ENCODE measurements around the gene EPB41L3. TPM values are rescaled to one million over a fixed set of nuclear protein-coding genes. Genes with fewer than 3 reads are reported as not detected.

Gene EPB41L3
- total RNA-seq, 1 donor from 2014 or later, result 16.8 TPM

- no peak for DNase-seq (ENCODE audit: low spot score)
- H3K36me3 Mint-ChIP-seq (ENCODE audit: low read depth, unreplicated experiment), result no peaks in the 10 kb centered on the region
- no peaks in the 10 kb centered on the region for H3K27me3 Mint-ChIP-seq (ENCODE audit: unreplicated experiment)
- TF ChIP-seq CTCF (IDR thresholded peaks at IDR 0.05; ENCODE audit: unreplicated experiment), result no peak
- H3K27ac Mint-ChIP-seq (ENCODE audit: unreplicated experiment), result no peak overlapping the region
- no peaks in the 10 kb centered on the region for H3K9me3 Mint-ChIP-seq (ENCODE audit: unreplicated experiment)
- H3K4me1 Mint-ChIP-seq (ENCODE audit: unreplicated experiment), result peaks cover 2% of the 10 kb centered on the region
- no peak overlapping the region for H3K4me3 Mint-ChIP-seq (ENCODE audit: unreplicated experiment)
Observed at GRCh38 chr18:5508821-5509220, 35.0 kb downstream of the EPB41L3 start.

- Mint-ChIP-seq H3K4me1 (ENCODE audit: unreplicated experiment) (peaks cover 2% of the 10 kb centered on the region), H3K4me3 (ENCODE audit: unreplicated experiment) (no peak overlapping the region), H3K36me3 (ENCODE audit: low read depth, unreplicated experiment) (no peaks in the 10 kb centered on the region), H3K27me3 (ENCODE audit: unreplicated experiment) (no peaks in the 10 kb centered on the region), H3K9me3 (ENCODE audit: unreplicated experiment) (no peaks in the 10 kb centered on the region), H3K27ac (ENCODE audit: unreplicated experiment) (no peak overlapping the region)
- no peak for DNase-seq (ENCODE audit: low spot score)
- no peak for TF ChIP-seq CTCF (IDR thresholded peaks at IDR 0.05; ENCODE audit: unreplicated experiment)
Observed at GRCh38 chr18:5507756-5508155, 36.0 kb downstream of the EPB41L3 start.

- no peaks in the 10 kb centered on the region for H3K27me3 Mint-ChIP-seq (ENCODE audit: unreplicated experiment)
- H3K9me3 Mint-ChIP-seq (ENCODE audit: unreplicated experiment), result no peaks in the 10 kb centered on the region
- no peak overlapping the region for H3K27ac Mint-ChIP-seq (ENCODE audit: unreplicated experiment)
- no peak overlapping the region for H3K4me3 Mint-ChIP-seq (ENCODE audit: unreplicated experiment)
- TF ChIP-seq CTCF (IDR thresholded peaks at IDR 0.05; ENCODE audit: unreplicated experiment), result no peak
- no peak for DNase-seq (ENCODE audit: low spot score)
- peaks cover 2% of the 10 kb centered on the region for H3K4me1 Mint-ChIP-seq (ENCODE audit: unreplicated experiment)
- no peaks in the 10 kb centered on the region for H3K36me3 Mint-ChIP-seq (ENCODE audit: low read depth, unreplicated experiment)
Observed at GRCh38 chr18:5506174-5506573, 37.6 kb downstream of the EPB41L3 start.

GRCh38 chr18:5503740-5504139 lies 40.1 kb downstream of the EPB41L3 start:
- Mint-ChIP-seq H3K27me3 (ENCODE audit: unreplicated experiment) (no peaks in the 10 kb centered on the region), H3K4me1 (ENCODE audit: unreplicated experiment) (no peaks in the 10 kb centered on the region), H3K27ac (ENCODE audit: unreplicated experiment) (no peak overlapping the region), H3K36me3 (ENCODE audit: low read depth, unreplicated experiment) (no peaks in the 10 kb centered on the region), H3K9me3 (ENCODE audit: unreplicated experiment) (no peaks in the 10 kb centered on the region), H3K4me3 (ENCODE audit: unreplicated experiment) (no peak overlapping the region)
- TF ChIP-seq CTCF (IDR thresholded peaks at IDR 0.05; ENCODE audit: unreplicated experiment), result no peak
- DNase-seq (ENCODE audit: low spot score), result no peak

- H3K27ac Mint-ChIP-seq (ENCODE audit: unreplicated experiment), result no peak overlapping the region
- H3K27me3 Mint-ChIP-seq (ENCODE audit: unreplicated experiment), result no peaks in the 10 kb centered on the region
- H3K36me3 Mint-ChIP-seq (ENCODE audit: low read depth, unreplicated experiment), result no peaks in the 10 kb centered on the region
- H3K9me3 Mint-ChIP-seq (ENCODE audit: unreplicated experiment), result no peaks in the 10 kb centered on the region
- no peak overlapping the region for H3K4me3 Mint-ChIP-seq (ENCODE audit: unreplicated experiment)
- H3K4me1 Mint-ChIP-seq (ENCODE audit: unreplicated experiment), result no peaks in the 10 kb centered on the region
- DNase-seq (ENCODE audit: low spot score), result no peak
- no peak for TF ChIP-seq CTCF (IDR thresholded peaks at IDR 0.05; ENCODE audit: unreplicated experiment)
Observed at GRCh38 chr18:5500158-5500939, 43.4 kb downstream of the EPB41L3 start.
